Measurements from ENCODE around the gene PDE6C. TPM values are rescaled to one million over a fixed set of nuclear protein-coding genes. Genes with fewer than 3 reads are reported as not detected.

The PDE6C gene
- polyA plus RNA-seq, 1 experiment: not detected

- no peak for DNase-seq (ENCODE audit: low read depth, low spot score)
- POLR2A ChIA-PET: no interaction called here
- Histone ChIP-seq H3K27me3 (ENCODE audit: control insufficient read depth, insufficient read depth, low read length) (peaks cover 39% of the 10 kb centered on the region), H3K4me3 (ENCODE audit: low read depth, low read length) (no peak overlapping the region), H3K9me3 (ENCODE audit: control insufficient read depth, insufficient read depth, low read length) (no peaks in the 10 kb centered on the region; the same call in 1 of the 2 replicates), H3K27ac (ENCODE audit: low read depth, low read length) (no peak overlapping the region)
- CTCF ChIA-PET: no interaction called here
- no peak for TF ChIP-seq CTCF (IDR thresholded peaks at IDR 0.05; ENCODE audit: low read depth, low read length)
Measured at GRCh38 chr10:93601774-93602162, 10.6 kb upstream of the PDE6C start.

- Histone ChIP-seq H3K9me3 (ENCODE audit: control insufficient read depth, insufficient read depth, low read length) (no peaks in the 10 kb centered on the region; the same call in 1 of the 2 replicates), H3K27ac (ENCODE audit: low read depth, low read length) (no peak overlapping the region), H3K27me3 (ENCODE audit: control insufficient read depth, insufficient read depth, low read length) (peaks cover 39% of the 10 kb centered on the region), H3K4me3 (ENCODE audit: low read depth, low read length) (no peak overlapping the region)
- POLR2A ChIA-PET: no interaction called here
- CTCF ChIA-PET: no interaction called here
- DNase-seq (ENCODE audit: low read depth, low spot score): no peak
- TF ChIP-seq CTCF (IDR thresholded peaks at IDR 0.05; ENCODE audit: low read depth, low read length): no peak
Measured at GRCh38 chr10:93603023-93603422, 9.3 kb upstream of the PDE6C start.

- no peak for TF ChIP-seq CTCF (IDR thresholded peaks at IDR 0.05; ENCODE audit: low read depth, low read length)
- ChIA-PET CTCF (interaction anchor here (0.5 kb wide), 1 partner anchor 957 kb away, joined by 5 read pairs; no protein-coding TSS in a partner anchor), POLR2A (no interaction called here)
- DNase-seq (ENCODE audit: low read depth, low spot score): no peak
- Histone ChIP-seq H3K27me3 (ENCODE audit: control insufficient read depth, insufficient read depth, low read length) (peaks cover 38% of the 10 kb centered on the region), H3K4me3 (ENCODE audit: low read depth, low read length) (no peak overlapping the region), H3K9me3 (ENCODE audit: control insufficient read depth, insufficient read depth, low read length) (no peaks in the 10 kb centered on the region; the same call in 1 of the 2 replicates), H3K27ac (ENCODE audit: low read depth, low read length) (no peak overlapping the region)
Measured at GRCh38 chr10:93604146-93604545, 8.2 kb upstream of the PDE6C start.

- Histone ChIP-seq H3K27ac (ENCODE audit: low read depth, low read length) (no peak overlapping the region), H3K9me3 (ENCODE audit: control insufficient read depth, insufficient read depth, low read length) (no peaks in the 10 kb centered on the region; the same call in 1 of the 2 replicates), H3K4me3 (ENCODE audit: low read depth, low read length) (no peak overlapping the region), H3K27me3 (ENCODE audit: control insufficient read depth, insufficient read depth, low read length) (peaks cover 11% of the 10 kb centered on the region)
- CTCF ChIA-PET: no interaction called here
- no peak for TF ChIP-seq CTCF (IDR thresholded peaks at IDR 0.05; ENCODE audit: low read depth, low read length)
- POLR2A ChIA-PET: no interaction called here
- no peak for DNase-seq (ENCODE audit: low read depth, low spot score)
Measured at GRCh38 chr10:93608421-93608820, 3.9 kb upstream of the PDE6C start.

GRCh38 chr10:93613126-93613525 lies 789 bp downstream of the PDE6C start:
- Histone ChIP-seq H3K27me3 (ENCODE audit: control insufficient read depth, insufficient read depth, low read length) (peaks cover 5% of the 10 kb centered on the region), H3K4me3 (ENCODE audit: low read depth, low read length) (no peak overlapping the region), H3K9me3 (ENCODE audit: control insufficient read depth, insufficient read depth, low read length) (no peaks in the 10 kb centered on the region; the same call in 1 of the 2 replicates), H3K27ac (ENCODE audit: low read depth, low read length) (no peak overlapping the region)
- POLR2A ChIA-PET: no interaction called here
- CTCF ChIA-PET: no interaction called here
- TF ChIP-seq CTCF (IDR thresholded peaks at IDR 0.05; ENCODE audit: low read depth, low read length): no peak
- DNase-seq (ENCODE audit: low read depth, low spot score): no peak

Measured in AG04450 (cell line).